ENCODE measurements around the gene HCK. TPM values are rescaled to one million over a fixed set of nuclear protein-coding genes. Genes with fewer than 3 reads are reported as not detected.
"Not testable (repeated sequence)": the region's sequence is repeated elsewhere in the genome, so short reads cannot be mapped to it uniquely, and the experiment has no call there.

Gene HCK
- total RNA-seq, 1 experiment from 2014 or later: 0.41 TPM

- in situ Hi-C loops (cut with HindIII; ENCODE audit: low sequenced_read_pairs); DNase-seq (ENCODE audit: low spot score): not testable (repeated sequence)
Observed at GRCh38 chr20:32116796-32117195, 64.8 kb downstream of the HCK start.

GRCh38 chr20:32118427-32118826 lies 66.4 kb downstream of the HCK start:
- DNase-seq (ENCODE audit: low spot score); in situ Hi-C loops (cut with HindIII; ENCODE audit: low sequenced_read_pairs): not testable (repeated sequence)

GRCh38 chr20:32119734-32120133 lies 67.7 kb downstream of the HCK start:
- in situ Hi-C loops (cut with HindIII; ENCODE audit: low sequenced_read_pairs): no loop called here
- no peak for DNase-seq (ENCODE audit: low spot score)

- in situ Hi-C loops (cut with HindIII; ENCODE audit: low sequenced_read_pairs); DNase-seq (ENCODE audit: low spot score): not testable (repeated sequence)
Observed at GRCh38 chr20:32121908-32122307, 69.9 kb downstream of the HCK start.

GRCh38 chr20:32123088-32123487 lies 71.0 kb downstream of the HCK start:
- in situ Hi-C loops (cut with HindIII; ENCODE audit: low sequenced_read_pairs): no loop called here
- no peak for DNase-seq (ENCODE audit: low spot score)

- no peak for DNase-seq (ENCODE audit: low spot score)
- in situ Hi-C loops (cut with HindIII; ENCODE audit: low sequenced_read_pairs): no loop called here
Observed at GRCh38 chr20:32124916-32125454, 72.9 kb downstream of the HCK start.

- DNase-seq (ENCODE audit: low spot score): no peak
- in situ Hi-C loops (cut with HindIII; ENCODE audit: low sequenced_read_pairs): no loop called here
Observed at GRCh38 chr20:32125506-32125905, 73.5 kb downstream of the HCK start.

GRCh38 chr20:32126919-32127318 lies 74.9 kb downstream of the HCK start:
- in situ Hi-C loops (cut with HindIII; ENCODE audit: low sequenced_read_pairs): no loop called here
- DNase-seq (ENCODE audit: low spot score): no peak

- in situ Hi-C loops (cut with HindIII; ENCODE audit: low sequenced_read_pairs): no loop called here
- DNase-seq (ENCODE audit: low spot score): no peak
Observed at GRCh38 chr20:32127347-32127746, 75.3 kb downstream of the HCK start.

- no peak for DNase-seq (ENCODE audit: low spot score)
- in situ Hi-C loops (cut with HindIII; ENCODE audit: low sequenced_read_pairs): no loop called here
Observed at GRCh38 chr20:32128167-32128566, 76.1 kb downstream of the HCK start.

- no peak for DNase-seq (ENCODE audit: low spot score)
- in situ Hi-C loops (cut with HindIII; ENCODE audit: low sequenced_read_pairs): no loop called here
Observed at GRCh38 chr20:32129863-32130262, 77.8 kb downstream of the HCK start.

- in situ Hi-C loops (cut with HindIII; ENCODE audit: low sequenced_read_pairs): no loop called here
- no peak for DNase-seq (ENCODE audit: low spot score)
Observed at GRCh38 chr20:32130352-32130751, 78.3 kb downstream of the HCK start.

- no peak for DNase-seq (ENCODE audit: low spot score)
- in situ Hi-C loops (cut with HindIII; ENCODE audit: low sequenced_read_pairs): no loop called here
Observed at GRCh38 chr20:32130965-32131364, 78.9 kb downstream of the HCK start.

GRCh38 chr20:32132911-32133549 lies 81.0 kb downstream of the HCK start:
- DNase-seq (ENCODE audit: low spot score): no peak
- in situ Hi-C loops (cut with HindIII; ENCODE audit: low sequenced_read_pairs): no loop called here

- no peak for DNase-seq (ENCODE audit: low spot score)
- in situ Hi-C loops (cut with HindIII; ENCODE audit: low sequenced_read_pairs): no loop called here
Observed at GRCh38 chr20:32134026-32134425, 82.0 kb downstream of the HCK start.

- in situ Hi-C loops (cut with HindIII; ENCODE audit: low sequenced_read_pairs): no loop called here
- no peak for DNase-seq (ENCODE audit: low spot score)
Observed at GRCh38 chr20:32135983-32136515, 84.0 kb downstream of the HCK start.

GRCh38 chr20:32138921-32139320 lies 86.9 kb downstream of the HCK start:
- in situ Hi-C loops (cut with HindIII; ENCODE audit: low sequenced_read_pairs): no loop called here
- DNase-seq (ENCODE audit: low spot score): no peak

GRCh38 chr20:32139947-32140346 lies 87.9 kb downstream of the HCK start:
- DNase-seq (ENCODE audit: low spot score): no peak
- in situ Hi-C loops (cut with HindIII; ENCODE audit: low sequenced_read_pairs): no loop called here

GRCh38 chr20:32140603-32141002 lies 88.6 kb downstream of the HCK start:
- DNase-seq (ENCODE audit: low spot score): no peak
- in situ Hi-C loops (cut with HindIII; ENCODE audit: low sequenced_read_pairs): no loop called here

GRCh38 chr20:32141465-32141980 lies 89.5 kb downstream of the HCK start:
- in situ Hi-C loops (cut with HindIII; ENCODE audit: low sequenced_read_pairs): no loop called here

GRCh38 chr20:32142088-32142487 lies 90.0 kb downstream of the HCK start:
- in situ Hi-C loops (cut with HindIII; ENCODE audit: low sequenced_read_pairs): no loop called here
- no peak for DNase-seq (ENCODE audit: low spot score)

More at GRCh38 chr20:32141465-32141980, 89.5 kb downstream of the HCK start:
- no peak for DNase-seq (ENCODE audit: low spot score)
